Cardiac muscle cell (in vitro differentiated cells and primary cell): ENCODE data around the gene SHROOM3. TPM values are rescaled to one million over a fixed set of nuclear protein-coding genes. Genes with fewer than 3 reads are reported as not detected.
A peak's percentile ranks its signal among the peaks of the same experiment; 100 is the strongest.

Experiments
- DNase-seq, 2 donors: peaks; one replicate each; pipeline versions ENCODE4 v3.0.0 to v3.0.0-alpha.2; 2010 to 2017; ENCODE audit warnings: low read depth in 1 of 2, low spot score in 1 of 2
- H3K27ac ChIP-seq: fragments of 200-600 bp; sonication (generic); 2 replicates; pipeline ENCODE4 v1.5.1; 2016
- H3K27me3 ChIP-seq: fragments of 200-600 bp; sonication (generic); 2 replicates; pipeline ENCODE4 v1.6.0; 2016; ENCODE audit warnings: control low read depth
- H3K36me3 ChIP-seq: fragments of 200-600 bp; sonication (generic); 2 replicates; pipeline ENCODE4 v1.5.1; 2016; ENCODE audit warnings: control low read depth
- H3K4me1 ChIP-seq: fragments of 200-600 bp; sonication (generic); 2 replicates; pipeline ENCODE4 v1.8.1; 2017; ENCODE audit warnings: low read depth, mild to moderate bottlenecking, mixed run types
- H3K4me3 ChIP-seq: fragments of 200-600 bp; sonication (generic); 2 replicates; pipeline ENCODE4 v1.5.1; 2016; ENCODE audit warnings: mild to moderate bottlenecking
- H3K9me3 ChIP-seq: fragments of 200-600 bp; sonication (generic); 2 replicates; pipeline ENCODE4 v1.5.1; 2017; ENCODE audit warnings: low read depth, mild to moderate bottlenecking, control low read depth
- polyA plus RNA-seq: library from polyadenylated mRNA; unstranded; fragments of >200 nt; fragmentation: Nextera tagmentation; extraction: Ambion mirVana; gene quantifications from 2 replicates; pipeline ENCODE4 v1.2.1, GENCODE V29; 2016
- total RNA-seq: library from RNA; depleted of rRNA; stranded (reverse); fragments of >200 nt; gene quantifications from 2 replicates; pipeline ENCODE4 v1.2.3, GENCODE V29; 2016
- TF ChIP-seq, protein P1 (sequence below): IDR thresholded peaks from 2 replicates; pipeline ENCODE4 v1.5.1; 2012; ENCODE audit warnings: low read depth, mild to moderate bottlenecking, low read length

Gene SHROOM3
- total and polyA plus RNA-seq, 2 experiments from 2014 or later = 13.7 to 47.7 TPM

DNA sequence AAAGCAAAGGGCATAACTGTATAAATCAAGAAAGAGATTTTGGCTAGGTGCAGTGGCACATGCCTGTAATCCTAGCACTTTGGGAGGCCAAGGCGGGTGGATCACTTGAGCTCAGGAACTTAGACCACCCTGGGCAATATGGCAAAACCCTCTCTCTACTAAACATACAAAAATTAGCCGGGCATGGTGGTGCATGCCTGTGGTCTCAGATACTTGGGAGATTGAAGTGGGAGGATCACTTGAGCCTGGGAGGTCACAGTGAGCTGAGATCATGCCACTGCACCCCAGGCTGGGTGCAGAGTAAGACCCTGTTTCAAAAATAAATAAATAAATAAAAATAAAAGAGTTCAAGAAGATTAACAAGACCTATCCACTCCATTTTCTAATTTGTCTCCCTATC, 235.6 kb downstream of the SHROOM3 start:
- TF ChIP-seq, protein P1, sequence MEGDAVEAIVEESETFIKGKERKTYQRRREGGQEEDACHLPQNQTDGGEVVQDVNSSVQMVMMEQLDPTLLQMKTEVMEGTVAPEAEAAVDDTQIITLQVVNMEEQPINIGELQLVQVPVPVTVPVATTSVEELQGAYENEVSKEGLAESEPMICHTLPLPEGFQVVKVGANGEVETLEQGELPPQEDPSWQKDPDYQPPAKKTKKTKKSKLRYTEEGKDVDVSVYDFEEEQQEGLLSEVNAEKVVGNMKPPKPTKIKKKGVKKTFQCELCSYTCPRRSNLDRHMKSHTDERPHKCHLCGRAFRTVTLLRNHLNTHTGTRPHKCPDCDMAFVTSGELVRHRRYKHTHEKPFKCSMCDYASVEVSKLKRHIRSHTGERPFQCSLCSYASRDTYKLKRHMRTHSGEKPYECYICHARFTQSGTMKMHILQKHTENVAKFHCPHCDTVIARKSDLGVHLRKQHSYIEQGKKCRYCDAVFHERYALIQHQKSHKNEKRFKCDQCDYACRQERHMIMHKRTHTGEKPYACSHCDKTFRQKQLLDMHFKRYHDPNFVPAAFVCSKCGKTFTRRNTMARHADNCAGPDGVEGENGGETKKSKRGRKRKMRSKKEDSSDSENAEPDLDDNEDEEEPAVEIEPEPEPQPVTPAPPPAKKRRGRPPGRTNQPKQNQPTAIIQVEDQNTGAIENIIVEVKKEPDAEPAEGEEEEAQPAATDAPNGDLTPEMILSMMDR = no peak
- no peak overlapping the region for H3K27ac ChIP-seq

DNA sequence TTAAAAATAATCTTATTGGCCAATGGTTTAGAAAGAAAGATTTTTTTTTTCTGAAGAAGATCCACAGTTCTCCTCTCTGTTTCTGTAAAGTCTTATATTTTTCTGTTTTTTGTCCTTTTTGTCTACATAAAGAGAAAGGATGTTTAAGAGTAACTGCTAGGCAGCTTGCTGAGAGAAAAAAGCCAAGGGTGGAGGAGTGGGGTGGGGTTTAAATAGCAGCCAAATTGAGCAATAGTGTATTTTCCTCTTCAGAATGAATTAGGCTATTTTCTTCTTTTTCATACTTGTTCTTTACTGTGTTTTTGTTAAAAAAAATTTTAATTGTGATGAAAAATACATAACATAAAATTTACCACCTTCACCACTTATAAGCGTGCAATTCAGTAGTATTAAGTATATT, 238.3 kb downstream of the SHROOM3 start:
- Histone ChIP-seq H3K4me3 (no peak overlapping the region), H3K27ac (no peak overlapping the region), H3K4me1 (no peaks in the 10 kb centered on the region), H3K9me3 (no peaks in the 10 kb centered on the region), H3K27me3 (no peaks in the 10 kb centered on the region), H3K36me3 (no peaks in the 10 kb centered on the region)
- TF ChIP-seq, protein P1 = no peak
- peak in 1 of 2 donors; percentile 47 for DNase-seq

More for the DNA sequence above, 235.6 kb downstream of the SHROOM3 start:
- Histone ChIP-seq H3K4me3 (no peak overlapping the region), H3K4me1 (peaks cover 4% of the 10 kb centered on the region), H3K9me3 (no peaks in the 10 kb centered on the region), H3K36me3 (no peaks in the 10 kb centered on the region), H3K27me3 (no peaks in the 10 kb centered on the region)
- DNase-seq = no peak

DNA sequence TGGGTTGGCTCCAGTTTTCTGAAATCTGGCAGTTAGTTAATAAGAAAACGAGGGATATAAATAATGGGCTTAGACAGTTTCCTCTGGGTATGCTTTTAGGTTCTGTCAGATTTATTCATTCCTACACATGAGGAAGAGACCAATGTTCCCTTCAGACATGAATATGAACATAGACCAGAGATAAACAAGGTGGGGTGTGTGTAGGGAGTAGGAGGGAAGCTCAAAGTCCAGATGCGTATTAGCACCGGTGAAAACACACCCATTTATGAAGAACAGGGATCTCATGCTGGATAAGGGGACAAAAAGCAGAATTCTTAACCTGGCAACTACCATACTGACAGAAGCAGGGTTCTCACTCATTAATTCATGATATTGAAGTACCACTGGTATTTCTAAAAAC, 240.0 kb downstream of the SHROOM3 start:
- Histone ChIP-seq H3K27me3 (no peaks in the 10 kb centered on the region), H3K4me3 (no peak overlapping the region), H3K36me3 (no peaks in the 10 kb centered on the region), H3K4me1 (peaks cover 8% of the 10 kb centered on the region), H3K9me3 (no peaks in the 10 kb centered on the region), H3K27ac (no peak overlapping the region)
- TF ChIP-seq, protein P1 = no peak
- no peak for DNase-seq

DNA sequence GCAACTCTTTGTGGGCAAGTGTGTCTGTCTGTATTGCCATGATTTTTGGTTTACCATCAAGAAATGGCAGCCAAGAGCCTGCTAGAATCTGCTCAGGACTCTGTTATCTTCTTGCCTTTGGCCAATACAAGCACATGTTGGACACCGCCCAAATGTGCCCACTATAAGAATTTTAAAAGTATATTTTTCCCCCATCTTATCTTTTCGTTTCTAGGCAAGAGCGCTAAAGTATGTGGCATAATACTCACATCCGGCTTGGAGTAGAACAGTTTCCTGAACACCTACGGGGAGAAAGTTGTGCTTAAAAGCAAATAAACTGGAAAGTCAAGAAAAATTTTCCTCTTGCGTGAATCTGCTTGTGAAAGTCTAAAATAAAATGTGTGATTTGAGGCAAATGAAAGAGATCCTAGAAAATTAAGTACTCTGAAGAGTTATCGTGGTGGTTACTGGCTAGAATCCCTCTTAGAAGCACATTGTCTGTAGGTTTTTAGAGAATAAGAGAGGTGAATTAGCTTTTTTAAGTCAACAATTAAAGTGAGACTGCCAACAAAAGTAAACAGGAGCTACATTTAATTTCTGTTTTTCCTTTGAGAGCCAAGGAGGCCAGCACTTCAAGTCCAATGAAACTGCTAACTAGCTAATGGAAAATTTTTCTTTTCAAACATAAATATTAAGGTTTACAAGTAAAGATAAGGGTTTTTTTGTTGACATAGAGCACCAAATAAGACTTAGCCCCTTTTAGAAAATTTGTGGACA, 242.7 kb downstream of the SHROOM3 start:
- TF ChIP-seq, protein P1 = no peak
- no peak overlapping the region for H3K27ac ChIP-seq
- peaks cover 17% of the 10 kb centered on the region for H3K4me1 ChIP-seq
- no peaks in the 10 kb centered on the region for H3K9me3 ChIP-seq
- DNase-seq = no peak
- H3K27me3 ChIP-seq = no peaks in the 10 kb centered on the region
- H3K4me3 ChIP-seq = no peak overlapping the region
- no peaks in the 10 kb centered on the region for H3K36me3 ChIP-seq

DNA sequence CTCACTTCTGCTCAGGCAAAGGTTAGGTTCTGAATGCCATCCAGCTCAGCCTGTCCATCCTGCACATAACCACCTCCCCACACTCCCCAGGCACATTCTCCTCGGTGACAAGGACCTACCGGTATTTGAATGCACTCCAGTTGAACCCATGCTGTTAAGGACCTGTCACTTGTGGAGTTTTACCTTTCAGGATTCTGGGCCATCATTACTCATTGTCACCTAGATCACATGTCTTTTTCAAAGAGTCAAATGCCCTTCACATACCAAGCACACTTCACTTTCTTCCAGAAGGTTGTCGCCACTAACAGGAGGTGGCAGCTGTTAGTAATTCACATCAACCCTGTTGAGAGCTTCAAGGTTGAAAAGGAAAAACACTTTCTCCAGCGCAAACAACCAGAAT, 244.7 kb downstream of the SHROOM3 start:
- Histone ChIP-seq H3K36me3 (no peaks in the 10 kb centered on the region), H3K27ac (peak overlapping the region; percentile 72), H3K4me3 (no peak overlapping the region), H3K27me3 (peaks cover 12% of the 10 kb centered on the region), H3K4me1 (peaks cover 17% of the 10 kb centered on the region), H3K9me3 (no peaks in the 10 kb centered on the region)
- DNase-seq = peak in 1 of 2 donors; percentile 90
- TF ChIP-seq, protein P1 = no peak
